ENCODE data around the gene ZNF777.
A peak's percentile ranks its signal among the peaks of the same experiment; 100 is the strongest.
"Not testable (repeated sequence)": the region's sequence is repeated elsewhere in the genome, so short reads cannot be mapped to it uniquely, and the experiment has no call there.

The ZNF777 gene

DNA sequence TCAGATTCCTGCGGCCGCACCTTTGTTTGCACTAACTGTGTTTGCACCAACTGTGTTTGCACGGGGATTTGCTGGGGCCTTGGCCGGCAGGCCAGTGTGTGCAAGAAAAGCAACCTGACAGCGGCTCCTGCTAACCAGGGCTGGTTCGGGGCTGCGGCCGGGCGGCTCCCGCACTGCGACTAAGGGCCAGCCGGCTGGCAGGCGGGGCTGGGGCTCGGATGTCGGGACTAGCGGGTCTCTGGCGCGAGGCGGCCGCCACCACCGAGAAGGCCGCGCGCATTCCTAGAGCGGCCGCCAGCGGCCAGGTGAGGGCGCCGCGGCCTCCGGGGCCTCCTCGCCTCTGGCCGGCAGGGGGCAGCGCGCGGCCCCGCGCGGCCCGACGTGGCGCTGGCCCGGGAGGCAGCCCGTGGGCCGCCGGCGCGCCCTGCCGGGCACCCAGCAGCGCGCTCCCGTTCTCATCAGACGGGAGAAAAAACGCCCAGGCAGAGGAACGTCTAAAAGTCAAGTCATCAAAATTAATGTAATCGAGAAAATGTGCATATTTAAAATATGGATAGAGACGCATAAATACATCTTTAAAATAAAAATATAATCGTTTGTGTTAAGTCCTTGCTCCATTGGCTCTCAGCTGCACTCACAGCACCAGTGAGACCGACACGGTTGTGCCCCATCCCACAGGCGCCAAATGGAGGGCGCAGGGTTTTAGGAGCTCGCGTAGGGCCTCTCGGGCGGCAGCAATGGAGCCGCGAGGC lies 38.5 kb downstream of the ZNF777 start:
- Mint-ChIP-seq H3K4me1 (ENCODE audit: low read depth) (peaks cover 6% of the 10 kb centered on the region), H3K4me3 (peak overlapping the region; percentile 66), H3K27ac (peak overlapping the region; percentile 55), H3K9me3 (no peaks in the 10 kb centered on the region), H3K27me3 (ENCODE audit: low read depth) (peaks cover 17% of the 10 kb centered on the region), H3K36me3 (ENCODE audit: low read depth) (no peaks in the 10 kb centered on the region)

DNA sequence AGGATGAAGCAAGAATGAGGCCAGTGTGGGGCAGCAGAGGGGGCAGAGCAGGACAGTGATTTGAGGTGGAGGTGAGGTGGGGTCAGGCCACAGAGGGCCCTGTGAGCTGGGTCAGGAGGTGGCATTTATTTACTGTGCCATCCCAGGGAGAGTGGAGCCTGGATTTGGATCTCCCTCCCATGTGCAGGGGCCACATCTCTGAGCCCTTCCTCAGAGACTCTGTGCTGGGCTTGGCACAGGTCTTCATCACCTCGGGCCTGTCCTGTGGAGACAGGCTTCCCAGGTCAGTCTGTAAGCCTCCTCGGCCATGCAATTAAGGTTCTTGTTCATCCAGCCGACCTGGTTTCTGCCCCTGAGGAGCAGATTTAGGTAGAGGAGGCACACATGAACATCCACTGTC lies 40.9 kb downstream of the ZNF777 start:
- Mint-ChIP-seq H3K9me3 (no peaks in the 10 kb centered on the region), H3K36me3 (ENCODE audit: low read depth) (no peaks in the 10 kb centered on the region), H3K27ac (no peak overlapping the region), H3K27me3 (ENCODE audit: low read depth) (peaks cover 22% of the 10 kb centered on the region), H3K4me3 (peak overlapping the region; percentile 30), H3K4me1 (ENCODE audit: low read depth) (peaks cover 8% of the 10 kb centered on the region)

DNA sequence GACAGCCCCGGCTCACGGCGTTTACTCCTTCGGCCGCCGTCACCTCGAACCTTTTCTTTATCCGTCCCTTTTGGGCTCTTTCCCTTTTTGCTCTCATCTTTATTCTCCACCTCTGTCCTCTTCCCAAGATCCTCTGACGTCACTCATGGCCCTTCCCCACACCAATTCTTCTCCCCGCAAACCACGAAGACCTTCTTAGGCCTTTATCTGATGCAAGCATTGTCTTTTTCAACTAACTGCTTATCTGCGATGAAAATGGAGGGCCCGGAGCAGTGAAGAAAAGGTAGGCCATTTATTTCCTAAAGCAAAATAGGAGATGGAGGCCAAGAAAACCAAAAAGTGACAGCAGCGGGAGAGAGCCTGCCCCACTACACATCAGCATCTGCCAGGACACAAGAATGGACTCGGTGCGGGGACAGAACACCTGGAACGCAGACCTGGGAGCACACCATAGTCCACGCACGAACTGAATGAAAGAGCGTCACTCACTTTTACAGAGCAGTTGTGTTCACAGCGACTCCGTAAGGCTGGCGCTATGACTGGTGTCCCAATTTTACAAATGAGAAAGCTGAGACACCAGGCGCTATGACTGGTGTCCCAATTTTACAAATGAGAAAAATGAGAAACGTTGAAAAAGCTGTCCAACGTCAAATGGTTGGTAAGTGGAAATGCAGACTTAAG lies 45.3 kb downstream of the ZNF777 start:
- peaks cover 9% of the 10 kb centered on the region for H3K4me1 Mint-ChIP-seq (ENCODE audit: low read depth)
- peak overlapping the region; percentile 63 for H3K4me3 Mint-ChIP-seq
- no peaks in the 10 kb centered on the region for H3K36me3 Mint-ChIP-seq (ENCODE audit: low read depth)
- no peaks in the 10 kb centered on the region for H3K9me3 Mint-ChIP-seq
- peaks cover 42% of the 10 kb centered on the region for H3K27me3 Mint-ChIP-seq (ENCODE audit: low read depth)
- peak overlapping the region; percentile 71 for H3K27ac Mint-ChIP-seq

- H3K27me3 Mint-ChIP-seq (ENCODE audit: low read depth), result peaks cover 42% of the 10 kb centered on the region
- H3K27ac Mint-ChIP-seq, result peak overlapping the region; percentile 71
- peaks cover 9% of the 10 kb centered on the region for H3K4me1 Mint-ChIP-seq (ENCODE audit: low read depth)
- peak overlapping the region; percentile 63 for H3K4me3 Mint-ChIP-seq
- H3K36me3 Mint-ChIP-seq (ENCODE audit: low read depth), result no peaks in the 10 kb centered on the region
- no peaks in the 10 kb centered on the region for H3K9me3 Mint-ChIP-seq
These were observed 46.0 kb downstream of the ZNF777 start for GRCh38 chr7:149414745-149415390.

DNA sequence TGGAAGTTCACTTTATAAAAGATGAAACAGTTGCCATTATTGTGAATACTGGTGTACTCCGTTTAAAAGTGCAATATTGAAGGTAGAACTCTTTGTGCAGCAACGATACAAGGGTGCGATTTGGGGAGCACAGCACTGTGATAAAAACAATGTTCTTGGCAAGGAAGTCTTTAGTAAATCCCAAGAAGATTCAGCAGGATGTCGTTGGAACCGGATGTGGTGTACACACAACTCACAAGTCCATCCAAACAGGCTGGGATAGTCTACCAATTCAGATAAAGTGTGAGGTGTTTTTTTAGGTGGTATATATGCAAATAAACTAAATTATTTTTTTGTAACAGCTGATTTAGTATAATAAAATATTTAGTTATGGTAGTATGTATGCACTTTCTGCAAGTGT lies 46.7 kb downstream of the ZNF777 start:
- Mint-ChIP-seq H3K4me3 (no peak overlapping the region), H3K27ac (no peak overlapping the region), H3K36me3 (ENCODE audit: low read depth) (no peaks in the 10 kb centered on the region), H3K27me3 (ENCODE audit: low read depth) (peaks cover 43% of the 10 kb centered on the region), H3K9me3 (no peaks in the 10 kb centered on the region), H3K4me1 (ENCODE audit: low read depth) (peaks cover 9% of the 10 kb centered on the region)

DNA sequence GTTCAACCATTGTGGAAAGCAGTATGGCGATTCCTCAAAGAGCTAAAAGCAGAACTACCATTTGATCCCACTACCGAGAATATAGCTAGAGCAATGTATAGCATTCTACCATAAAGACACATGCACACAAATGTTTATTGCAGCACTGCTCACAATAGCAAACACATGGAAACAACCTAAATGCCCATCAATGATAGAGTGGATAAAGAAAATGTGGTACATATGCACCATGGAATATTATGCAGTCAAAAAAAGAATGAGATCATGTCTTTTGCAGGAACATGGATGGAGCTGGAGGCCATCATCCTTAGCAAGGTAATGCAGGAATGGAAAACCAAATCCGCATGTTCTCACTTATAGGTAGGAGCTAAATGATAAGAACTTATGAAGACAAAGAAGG lies 47.8 kb downstream of the ZNF777 start:
- not testable (repeated sequence) for H3K4me3 Mint-ChIP-seq; H3K4me1 Mint-ChIP-seq (ENCODE audit: low read depth); H3K9me3 Mint-ChIP-seq; H3K27ac Mint-ChIP-seq; H3K36me3 Mint-ChIP-seq (ENCODE audit: low read depth)
- H3K27me3 Mint-ChIP-seq (ENCODE audit: low read depth), result peaks cover 48% of the 10 kb centered on the region

- Mint-ChIP-seq H3K36me3 (ENCODE audit: low read depth) (no peaks in the 10 kb centered on the region), H3K27me3 (ENCODE audit: low read depth) (peaks cover 43% of the 10 kb centered on the region), H3K27ac (no peak overlapping the region), H3K4me3 (no peak overlapping the region), H3K4me1 (ENCODE audit: low read depth) (peaks cover 6% of the 10 kb centered on the region), H3K9me3 (no peaks in the 10 kb centered on the region)
These were observed 51.0 kb downstream of the ZNF777 start for GRCh38 chr7:149409895-149410294.

DNA sequence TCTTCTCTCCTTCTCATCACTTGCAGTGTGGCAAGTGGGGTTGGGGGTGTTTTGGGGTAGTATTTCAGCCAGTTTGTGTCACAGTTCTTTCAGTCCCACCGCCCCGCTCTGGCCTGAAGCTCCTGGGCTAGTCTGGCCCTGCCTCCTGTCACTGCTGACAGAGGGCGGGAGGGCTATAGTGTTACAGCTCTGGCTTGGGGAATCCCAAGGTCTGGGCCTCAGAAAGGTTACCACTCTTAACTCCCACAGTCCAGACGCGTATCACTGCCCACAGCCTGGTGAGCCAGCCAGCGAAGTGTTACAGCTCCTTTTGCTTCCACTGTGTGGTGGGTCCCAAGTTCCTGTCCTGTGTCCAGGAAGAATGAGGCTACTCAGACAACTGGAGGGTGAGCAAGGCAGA lies 56.0 kb downstream of the ZNF777 start:
- no peaks in the 10 kb centered on the region for H3K4me1 Mint-ChIP-seq (ENCODE audit: low read depth)
- no peak overlapping the region for H3K4me3 Mint-ChIP-seq
- no peaks in the 10 kb centered on the region for H3K36me3 Mint-ChIP-seq (ENCODE audit: low read depth)
- H3K27ac Mint-ChIP-seq, result no peak overlapping the region
- H3K27me3 Mint-ChIP-seq (ENCODE audit: low read depth), result peaks cover 13% of the 10 kb centered on the region
- no peaks in the 10 kb centered on the region for H3K9me3 Mint-ChIP-seq

- Mint-ChIP-seq H3K4me1 (ENCODE audit: low read depth) (no peaks in the 10 kb centered on the region), H3K36me3 (ENCODE audit: low read depth) (no peaks in the 10 kb centered on the region), H3K4me3 (no peak overlapping the region), H3K27me3 (ENCODE audit: low read depth) (peaks cover 13% of the 10 kb centered on the region), H3K9me3 (no peaks in the 10 kb centered on the region), H3K27ac (no peak overlapping the region)
These were observed 56.5 kb downstream of the ZNF777 start for GRCh38 chr7:149404396-149404795.

GRCh38 chr7:149398195-149398820 lies 62.6 kb downstream of the ZNF777 start:
- peaks cover 23% of the 10 kb centered on the region for H3K27me3 Mint-ChIP-seq (ENCODE audit: low read depth)

GRCh38 chr7:149397470-149398043 lies 63.3 kb downstream of the ZNF777 start:
- no peak overlapping the region for H3K4me3 Mint-ChIP-seq
- H3K27me3 Mint-ChIP-seq (ENCODE audit: low read depth), result peaks cover 23% of the 10 kb centered on the region
- H3K9me3 Mint-ChIP-seq, result peaks cover 6% of the 10 kb centered on the region
- no peaks in the 10 kb centered on the region for H3K4me1 Mint-ChIP-seq (ENCODE audit: low read depth)
- H3K36me3 Mint-ChIP-seq (ENCODE audit: low read depth), result no peaks in the 10 kb centered on the region
- H3K27ac Mint-ChIP-seq, result no peak overlapping the region

More at GRCh38 chr7:149398195-149398820, 62.6 kb downstream of the ZNF777 start:
- no peaks in the 10 kb centered on the region for H3K36me3 Mint-ChIP-seq (ENCODE audit: low read depth)
- no peak overlapping the region for H3K27ac Mint-ChIP-seq
- peaks cover 6% of the 10 kb centered on the region for H3K9me3 Mint-ChIP-seq
- H3K4me1 Mint-ChIP-seq (ENCODE audit: low read depth), result no peaks in the 10 kb centered on the region
- no peak overlapping the region for H3K4me3 Mint-ChIP-seq

GRCh38 chr7:149388550-149389335 lies 72.1 kb downstream of the ZNF777 start:
- H3K4me1 Mint-ChIP-seq (ENCODE audit: low read depth); H3K27me3 Mint-ChIP-seq (ENCODE audit: low read depth); H3K36me3 Mint-ChIP-seq (ENCODE audit: low read depth); H3K4me3 Mint-ChIP-seq; H3K27ac Mint-ChIP-seq; H3K9me3 Mint-ChIP-seq: not testable (repeated sequence)

DNA sequence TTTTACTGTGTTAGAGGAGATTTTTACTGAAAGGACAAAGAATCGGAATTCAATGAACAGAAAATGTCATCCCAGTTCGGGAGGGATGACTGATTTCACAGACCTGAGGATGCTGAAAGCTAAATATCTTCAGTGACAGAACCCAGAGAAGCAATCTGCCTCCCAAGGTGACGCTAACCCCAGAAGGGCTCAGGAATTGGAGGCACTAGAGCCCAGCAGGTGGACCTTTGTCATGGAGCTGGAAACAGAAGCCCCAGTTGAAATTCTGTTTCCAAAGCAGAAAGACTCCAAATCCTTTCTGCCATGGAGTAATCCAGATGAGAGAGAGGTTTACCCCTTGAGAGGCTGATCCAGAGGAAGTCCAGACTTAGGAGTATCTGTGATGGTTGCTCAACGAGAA lies 74.3 kb downstream of the ZNF777 start:
- H3K4me3 Mint-ChIP-seq; H3K27me3 Mint-ChIP-seq (ENCODE audit: low read depth); H3K9me3 Mint-ChIP-seq; H3K27ac Mint-ChIP-seq; H3K4me1 Mint-ChIP-seq (ENCODE audit: low read depth); H3K36me3 Mint-ChIP-seq (ENCODE audit: low read depth): not testable (repeated sequence)

Measured in T-helper 1 cell treated with Interleukin-12 subunit alpha and Interleukin-12 subunit beta and Interleukin-4 antibody, amounts not matched to agents 30 μg/mL and 1 μg/mL, for 36 hours (primary cell).